Measurements from ENCODE around the gene AIFM2. TPM values are rescaled to one million over a fixed set of nuclear protein-coding genes. Genes with fewer than 3 reads are reported as not detected.

AIFM2 gene
- total RNA-seq, 4 donors from 2014 or later, result 18.7 to 29.2 (median 23.8) TPM

DNA sequence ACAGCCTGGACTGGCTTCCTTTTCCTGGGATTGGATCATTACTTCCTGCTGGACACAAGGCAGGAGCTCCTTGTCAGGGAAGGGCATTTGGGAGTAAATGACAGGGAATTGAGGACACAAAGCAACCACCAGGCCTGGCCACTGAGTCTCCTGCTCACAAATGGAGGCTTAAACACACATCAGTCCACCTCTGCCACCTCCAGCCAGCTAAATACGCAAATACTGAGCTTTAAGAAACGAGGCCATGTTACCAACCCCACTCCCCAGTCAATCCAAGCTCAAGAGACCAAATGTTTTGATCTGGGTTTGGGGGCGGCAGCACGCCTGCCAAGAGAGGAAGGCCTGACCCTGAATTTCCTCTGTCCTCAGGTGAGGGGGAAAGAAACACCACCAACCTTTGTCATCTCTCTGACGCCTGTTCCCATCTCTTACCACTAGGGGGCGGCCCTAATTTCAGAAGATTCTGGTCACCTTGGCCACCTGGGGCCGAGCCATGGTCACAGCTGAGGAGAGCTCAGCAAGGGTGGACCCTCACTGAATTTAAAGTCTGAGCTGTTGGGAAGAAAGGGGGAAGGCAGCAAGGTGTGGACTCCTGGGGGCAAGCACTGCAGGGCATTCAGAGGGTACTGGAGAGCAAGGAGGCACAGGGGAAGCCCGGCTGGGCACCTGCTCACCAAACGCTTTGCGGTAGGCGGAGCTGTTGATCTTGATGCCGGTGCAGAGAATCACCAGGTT lies 16.5 kb downstream of the AIFM2 start:
- no peak overlapping the region for H3K27ac ChIP-seq
- no peaks in the 10 kb centered on the region for H3K4me1 ChIP-seq
- H3K4me3 ChIP-seq, result no peak overlapping the region
- H3K36me3 ChIP-seq, result peaks cover 0 to 61% (median 0%) of the 10 kb centered on the region in 3 donors
- TF ChIP-seq, protein P1, sequence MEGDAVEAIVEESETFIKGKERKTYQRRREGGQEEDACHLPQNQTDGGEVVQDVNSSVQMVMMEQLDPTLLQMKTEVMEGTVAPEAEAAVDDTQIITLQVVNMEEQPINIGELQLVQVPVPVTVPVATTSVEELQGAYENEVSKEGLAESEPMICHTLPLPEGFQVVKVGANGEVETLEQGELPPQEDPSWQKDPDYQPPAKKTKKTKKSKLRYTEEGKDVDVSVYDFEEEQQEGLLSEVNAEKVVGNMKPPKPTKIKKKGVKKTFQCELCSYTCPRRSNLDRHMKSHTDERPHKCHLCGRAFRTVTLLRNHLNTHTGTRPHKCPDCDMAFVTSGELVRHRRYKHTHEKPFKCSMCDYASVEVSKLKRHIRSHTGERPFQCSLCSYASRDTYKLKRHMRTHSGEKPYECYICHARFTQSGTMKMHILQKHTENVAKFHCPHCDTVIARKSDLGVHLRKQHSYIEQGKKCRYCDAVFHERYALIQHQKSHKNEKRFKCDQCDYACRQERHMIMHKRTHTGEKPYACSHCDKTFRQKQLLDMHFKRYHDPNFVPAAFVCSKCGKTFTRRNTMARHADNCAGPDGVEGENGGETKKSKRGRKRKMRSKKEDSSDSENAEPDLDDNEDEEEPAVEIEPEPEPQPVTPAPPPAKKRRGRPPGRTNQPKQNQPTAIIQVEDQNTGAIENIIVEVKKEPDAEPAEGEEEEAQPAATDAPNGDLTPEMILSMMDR (IDR thresholded peaks at IDR 0.05), result peak; percentile 57 to 95 (median 80)
- no peak for TF ChIP-seq POLR2A (IDR thresholded peaks at IDR 0.05)
- H3K9me3 ChIP-seq, result no peaks in the 10 kb centered on the region
- peak; percentile 59 to 85 (median 61) for DNase-seq
- no peaks in the 10 kb centered on the region for H3K27me3 ChIP-seq

DNA sequence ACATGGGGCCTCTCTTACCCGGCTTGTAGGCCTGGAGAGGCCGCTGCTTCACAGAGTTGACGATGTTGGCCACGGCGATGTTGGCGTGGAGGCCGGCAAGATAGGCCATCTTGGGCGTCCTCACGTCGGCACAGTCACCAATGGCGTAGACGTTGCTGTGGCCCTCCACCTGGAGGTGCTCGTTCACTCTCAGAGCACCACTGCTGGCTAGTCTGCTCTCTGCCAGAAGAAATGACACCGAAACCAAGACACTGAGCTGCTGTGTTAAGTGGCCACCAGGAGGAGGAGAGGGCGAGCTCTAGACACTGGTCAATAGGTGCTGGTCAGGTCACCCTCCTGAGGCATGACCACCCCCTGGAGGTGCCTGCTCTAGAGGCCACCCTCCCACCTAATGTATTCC lies 17.7 kb downstream of the AIFM2 start:
- no peak for TF ChIP-seq POLR2A (IDR thresholded peaks at IDR 0.05)
- TF ChIP-seq, protein P1 (IDR thresholded peaks at IDR 0.05), result no peak

DNA sequence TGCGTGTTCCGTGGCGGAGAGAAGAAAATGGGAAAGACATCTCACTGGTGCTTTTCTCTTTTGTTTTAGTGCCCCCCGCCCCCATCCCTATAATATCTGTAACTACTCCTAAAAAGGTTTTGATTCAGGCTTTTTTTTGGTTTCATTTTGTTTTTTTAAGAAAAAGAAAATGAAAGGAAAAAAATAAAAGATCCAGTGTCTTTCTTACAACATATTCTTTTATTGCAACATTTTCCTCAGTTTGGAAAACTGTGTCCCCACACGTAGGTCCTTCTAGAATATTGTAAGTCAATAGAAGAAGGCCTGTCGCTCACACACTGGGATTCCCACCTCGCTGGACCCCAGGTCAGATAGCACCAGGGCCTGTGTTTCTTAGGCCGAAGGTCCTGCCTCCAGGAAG lies 20.6 kb downstream of the AIFM2 start:
- H3K36me3 ChIP-seq, result peaks cover 0 to 54% (median 0%) of the 10 kb centered on the region in 3 donors
- H3K9me3 ChIP-seq, result no peaks in the 10 kb centered on the region
- H3K27ac ChIP-seq, result no peak overlapping the region
- no peaks in the 10 kb centered on the region for H3K4me1 ChIP-seq
- H3K4me3 ChIP-seq, result no peak overlapping the region
- TF ChIP-seq, protein P1 (IDR thresholded peaks at IDR 0.05), result no peak
- TF ChIP-seq POLR2A (IDR thresholded peaks at IDR 0.05), result no peak
- H3K27me3 ChIP-seq, result no peaks in the 10 kb centered on the region
- DNase-seq, result no peak

More for the DNA sequence above, 17.7 kb downstream of the AIFM2 start:
- DNase-seq, result no peak
- Histone ChIP-seq H3K36me3 (peaks cover 0 to 62% (median 0%) of the 10 kb centered on the region in 3 donors), H3K27ac (no peak overlapping the region), H3K4me3 (no peak overlapping the region), H3K4me1 (no peaks in the 10 kb centered on the region), H3K9me3 (no peaks in the 10 kb centered on the region), H3K27me3 (no peaks in the 10 kb centered on the region)

DNA sequence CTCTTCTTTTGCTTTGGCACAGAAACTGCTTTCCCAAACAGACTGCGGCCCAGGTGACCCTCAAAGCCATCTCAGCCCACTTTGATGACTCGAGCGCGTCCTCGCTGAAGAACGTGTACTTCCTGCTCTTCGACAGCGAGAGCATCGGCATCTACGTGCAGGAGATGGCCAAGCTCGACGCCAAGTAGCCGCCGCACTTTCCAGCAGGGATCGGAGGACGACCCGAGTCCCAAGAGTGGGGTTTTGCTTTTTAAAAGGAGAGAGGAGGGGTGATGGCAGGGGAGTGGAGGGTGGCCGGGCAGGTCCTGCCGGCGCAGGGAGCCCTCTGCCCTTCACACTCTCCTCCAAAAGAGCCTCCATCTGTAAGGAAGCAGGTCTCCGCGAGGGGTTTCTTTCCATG lies 21.1 kb downstream of the AIFM2 start:
- Histone ChIP-seq H3K36me3 (peaks cover 0 to 54% (median 0%) of the 10 kb centered on the region in 3 donors), H3K27ac (no peak overlapping the region), H3K4me3 (no peak overlapping the region), H3K9me3 (no peaks in the 10 kb centered on the region), H3K27me3 (no peaks in the 10 kb centered on the region), H3K4me1 (no peaks in the 10 kb centered on the region)
- DNase-seq, result no peak
- TF ChIP-seq, protein P1 (IDR thresholded peaks at IDR 0.05), result no peak
- no peak for TF ChIP-seq POLR2A (IDR thresholded peaks at IDR 0.05)

DNA sequence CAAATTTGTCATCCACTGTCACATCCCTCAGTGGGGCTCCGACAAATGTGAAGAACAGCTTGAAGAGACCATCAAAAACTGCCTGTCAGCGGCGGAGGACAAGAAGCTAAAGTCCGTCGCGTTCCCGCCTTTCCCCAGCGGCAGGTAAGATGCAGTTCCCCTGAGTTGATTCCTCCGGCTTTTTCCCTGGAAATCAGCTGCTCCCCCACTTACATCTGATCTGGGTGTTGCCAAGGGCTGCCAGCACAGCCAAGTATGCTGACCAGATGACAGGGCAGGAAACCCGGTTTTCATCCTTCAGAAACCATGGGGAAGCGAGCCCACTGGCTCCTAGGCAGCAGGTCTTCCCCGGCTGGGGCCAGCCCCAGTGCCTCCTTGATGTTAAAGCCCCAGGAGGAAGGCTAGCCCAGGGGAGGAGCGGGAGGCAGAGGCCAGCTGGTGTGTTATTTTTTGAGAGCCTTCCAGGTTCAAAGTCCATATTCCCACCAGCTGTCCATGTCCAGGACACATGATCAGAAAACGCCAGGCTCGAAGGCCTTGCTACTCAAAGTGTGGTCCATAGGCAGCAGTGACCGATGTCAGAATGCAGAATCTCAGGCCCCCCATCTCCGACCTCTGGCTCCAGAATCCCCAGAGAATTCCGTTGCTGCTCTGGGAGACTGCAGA lies 23.4 kb downstream of the AIFM2 start:
- Histone ChIP-seq H3K4me3 (no peak overlapping the region), H3K27ac (no peak overlapping the region), H3K4me1 (no peaks in the 10 kb centered on the region), H3K36me3 (peaks cover 0 to 45% (median 0%) of the 10 kb centered on the region in 3 donors), H3K27me3 (no peaks in the 10 kb centered on the region), H3K9me3 (no peaks in the 10 kb centered on the region)
- TF ChIP-seq, protein P1 (IDR thresholded peaks at IDR 0.05), result no peak
- no peak for TF ChIP-seq POLR2A (IDR thresholded peaks at IDR 0.05)
- no peak for DNase-seq

All from Peyer's patch (tissue), 4 donors.